Ishikawa (cell line): Measurements from ENCODE around the gene LRRC63.

Source experiments
- CEBPB ChIP-seq: IDR thresholded peaks from 2 replicates; pipeline ENCODE4 v1.6.1; 2012
- CREB1 ChIP-seq: IDR thresholded peaks from 2 replicates; pipeline ENCODE4 v1.6.1; 2012; ENCODE audit warnings: low read depth
- EGR1 ChIP-seq: IDR thresholded peaks from 2 replicates; pipeline ENCODE4 v1.6.1; 2012
- EP300 ChIP-seq: IDR thresholded peaks from 2 replicates; pipeline ENCODE4 v1.6.1; 2012; ENCODE audit warnings: borderline replicate concordance
- FOXM1 ChIP-seq: IDR thresholded peaks from 2 replicates; pipeline ENCODE4 v1.6.1; 2012; ENCODE audit warnings: low read depth, borderline replicate concordance
- NFIC ChIP-seq: IDR thresholded peaks from 2 replicates; pipeline ENCODE4 v1.6.1; 2012
- RAD21 ChIP-seq: IDR thresholded peaks from 2 replicates; pipeline ENCODE4 v1.6.1; 2012; ENCODE audit warnings: low read depth
- TAF1 ChIP-seq: IDR thresholded peaks from 2 replicates; pipeline ENCODE4 v1.6.1; 2012; ENCODE audit warnings: low read depth, mild to moderate bottlenecking
- TCF12 ChIP-seq: IDR thresholded peaks from 2 replicates; pipeline ENCODE4 v1.6.1; 2012; ENCODE audit warnings: low read depth
- TEAD4 ChIP-seq: IDR thresholded peaks from 2 replicates; pipeline ENCODE4 v1.6.1; 2012
- YY1 ChIP-seq: IDR thresholded peaks from 2 replicates; pipeline ENCODE4 v1.6.1; 2012; ENCODE audit warnings: low read depth
- ZBTB7A ChIP-seq: IDR thresholded peaks from 2 replicates; pipeline ENCODE4 v1.6.1; 2012; ENCODE audit warnings: low read depth
- TF ChIP-seq, protein P1 (sequence below): IDR thresholded peaks from 2 replicates; pipeline ENCODE4 v1.6.1; 2012
- TF ChIP-seq, protein P2 (sequence below): IDR thresholded peaks from 2 replicates; pipeline ENCODE4 v1.6.1; 2012; ENCODE audit warnings: low read depth, mild to moderate bottlenecking
- TF ChIP-seq, protein P3 (sequence below): IDR thresholded peaks from 2 replicates; pipeline ENCODE4 v1.6.1; 2012

Gene LRRC63

DNA sequence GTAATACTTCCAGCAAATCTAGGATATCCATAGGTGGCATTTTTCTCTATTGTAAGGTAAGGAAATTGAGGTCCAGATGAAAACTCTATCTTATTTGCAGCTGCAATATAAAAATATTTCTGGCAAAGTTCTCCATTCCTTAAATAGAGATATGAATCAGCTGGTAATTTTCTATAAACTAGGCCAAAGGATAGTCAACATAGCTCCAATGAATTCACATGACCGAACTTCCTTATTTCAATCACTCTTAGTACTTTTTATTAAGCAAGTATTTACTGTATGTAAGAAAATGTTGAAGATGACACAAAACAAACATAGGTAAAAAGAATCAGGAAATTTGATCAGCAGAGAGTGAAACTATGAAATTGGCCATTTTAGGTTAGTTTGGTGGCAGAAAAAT lies 16.7 kb upstream of the LRRC63 start:
- TF ChIP-seq, protein P1, sequence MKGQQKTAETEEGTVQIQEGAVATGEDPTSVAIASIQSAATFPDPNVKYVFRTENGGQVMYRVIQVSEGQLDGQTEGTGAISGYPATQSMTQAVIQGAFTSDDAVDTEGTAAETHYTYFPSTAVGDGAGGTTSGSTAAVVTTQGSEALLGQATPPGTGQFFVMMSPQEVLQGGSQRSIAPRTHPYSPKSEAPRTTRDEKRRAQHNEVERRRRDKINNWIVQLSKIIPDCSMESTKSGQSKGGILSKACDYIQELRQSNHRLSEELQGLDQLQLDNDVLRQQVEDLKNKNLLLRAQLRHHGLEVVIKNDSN = no peak
- TF ChIP-seq ZBTB7A (no peak), EGR1 (no peak), FOXM1 (no peak), CEBPB (no peak), CREB1 (no peak)

DNA sequence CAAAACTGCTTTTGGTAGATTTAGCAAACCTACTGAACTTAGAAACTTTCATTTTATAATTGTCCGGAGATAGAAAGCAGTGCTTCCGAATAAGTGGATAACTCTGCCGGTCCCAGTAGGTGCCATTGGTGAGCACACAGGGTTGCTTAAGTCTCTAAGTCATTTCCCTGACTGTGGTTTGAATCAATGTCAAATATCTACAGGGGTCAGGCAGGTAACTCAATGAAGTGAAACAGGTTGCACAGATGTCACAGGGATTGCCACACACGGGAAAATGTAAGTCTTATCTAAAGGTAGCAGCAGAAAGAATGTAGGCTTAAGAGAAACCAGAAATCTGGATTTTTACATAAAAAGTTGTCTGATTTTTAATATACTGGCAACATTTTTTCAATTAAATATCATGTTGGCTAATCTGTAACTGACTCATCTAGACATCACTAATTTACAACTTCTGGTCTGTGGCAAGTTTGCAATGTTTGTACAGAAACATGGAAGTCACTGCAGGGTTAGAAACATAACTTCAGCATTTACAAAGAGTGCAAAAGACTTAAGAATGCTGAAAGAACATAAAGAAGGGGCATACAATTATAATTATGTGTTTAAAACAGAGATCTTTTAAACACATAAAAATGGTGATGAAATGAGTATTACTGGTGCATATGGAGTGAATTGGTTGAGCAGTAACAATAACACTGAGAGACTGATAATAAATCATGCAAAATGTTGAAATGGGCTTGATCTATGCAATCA lies 14.3 kb upstream of the LRRC63 start:
- TF ChIP-seq NFIC (no peak), CEBPB (peak; percentile 72; the same call in 1 of the 2 replicates)

DNA sequence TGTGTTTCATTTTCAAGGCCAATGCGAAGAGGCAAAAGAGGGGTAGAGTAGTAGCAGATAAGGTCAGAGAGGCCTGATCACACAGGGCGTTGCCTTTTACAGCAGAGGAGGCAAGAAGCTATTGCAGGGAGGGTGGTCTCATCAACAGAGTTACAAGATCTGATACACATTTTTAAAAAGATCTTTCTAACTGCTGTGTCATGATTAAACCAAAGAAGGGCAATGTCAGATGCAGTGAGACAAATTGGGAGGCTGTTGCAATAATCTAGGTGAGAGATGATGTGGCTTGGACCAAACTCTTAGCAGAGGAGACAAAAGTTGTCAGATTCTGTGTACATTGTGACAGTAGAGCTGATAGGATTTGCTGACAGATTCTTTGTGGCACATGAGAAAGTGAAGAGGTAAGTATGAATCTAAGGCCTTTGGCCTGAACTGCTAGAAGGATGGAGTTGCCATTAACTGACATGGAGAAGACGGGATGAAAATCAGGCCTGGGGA lies 13.0 kb upstream of the LRRC63 start:
- TF ChIP-seq CEBPB (no peak), EP300 (no peak), TEAD4 (no peak), EGR1 (no peak), NFIC (no peak), YY1 (no peak), ZBTB7A (no peak), FOXM1 (no peak), TCF12 (no peak), TAF1 (no peak)
- TF ChIP-seq, protein P2, sequence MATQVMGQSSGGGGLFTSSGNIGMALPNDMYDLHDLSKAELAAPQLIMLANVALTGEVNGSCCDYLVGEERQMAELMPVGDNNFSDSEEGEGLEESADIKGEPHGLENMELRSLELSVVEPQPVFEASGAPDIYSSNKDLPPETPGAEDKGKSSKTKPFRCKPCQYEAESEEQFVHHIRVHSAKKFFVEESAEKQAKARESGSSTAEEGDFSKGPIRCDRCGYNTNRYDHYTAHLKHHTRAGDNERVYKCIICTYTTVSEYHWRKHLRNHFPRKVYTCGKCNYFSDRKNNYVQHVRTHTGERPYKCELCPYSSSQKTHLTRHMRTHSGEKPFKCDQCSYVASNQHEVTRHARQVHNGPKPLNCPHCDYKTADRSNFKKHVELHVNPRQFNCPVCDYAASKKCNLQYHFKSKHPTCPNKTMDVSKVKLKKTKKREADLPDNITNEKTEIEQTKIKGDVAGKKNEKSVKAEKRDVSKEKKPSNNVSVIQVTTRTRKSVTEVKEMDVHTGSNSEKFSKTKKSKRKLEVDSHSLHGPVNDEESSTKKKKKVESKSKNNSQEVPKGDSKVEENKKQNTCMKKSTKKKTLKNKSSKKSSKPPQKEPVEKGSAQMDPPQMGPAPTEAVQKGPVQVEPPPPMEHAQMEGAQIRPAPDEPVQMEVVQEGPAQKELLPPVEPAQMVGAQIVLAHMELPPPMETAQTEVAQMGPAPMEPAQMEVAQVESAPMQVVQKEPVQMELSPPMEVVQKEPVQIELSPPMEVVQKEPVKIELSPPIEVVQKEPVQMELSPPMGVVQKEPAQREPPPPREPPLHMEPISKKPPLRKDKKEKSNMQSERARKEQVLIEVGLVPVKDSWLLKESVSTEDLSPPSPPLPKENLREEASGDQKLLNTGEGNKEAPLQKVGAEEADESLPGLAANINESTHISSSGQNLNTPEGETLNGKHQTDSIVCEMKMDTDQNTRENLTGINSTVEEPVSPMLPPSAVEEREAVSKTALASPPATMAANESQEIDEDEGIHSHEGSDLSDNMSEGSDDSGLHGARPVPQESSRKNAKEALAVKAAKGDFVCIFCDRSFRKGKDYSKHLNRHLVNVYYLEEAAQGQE = no peak
- TF ChIP-seq, protein P3, sequence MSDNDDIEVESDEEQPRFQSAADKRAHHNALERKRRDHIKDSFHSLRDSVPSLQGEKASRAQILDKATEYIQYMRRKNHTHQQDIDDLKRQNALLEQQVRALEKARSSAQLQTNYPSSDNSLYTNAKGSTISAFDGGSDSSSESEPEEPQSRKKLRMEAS = no peak
- TF ChIP-seq, protein P1 = no peak

DNA sequence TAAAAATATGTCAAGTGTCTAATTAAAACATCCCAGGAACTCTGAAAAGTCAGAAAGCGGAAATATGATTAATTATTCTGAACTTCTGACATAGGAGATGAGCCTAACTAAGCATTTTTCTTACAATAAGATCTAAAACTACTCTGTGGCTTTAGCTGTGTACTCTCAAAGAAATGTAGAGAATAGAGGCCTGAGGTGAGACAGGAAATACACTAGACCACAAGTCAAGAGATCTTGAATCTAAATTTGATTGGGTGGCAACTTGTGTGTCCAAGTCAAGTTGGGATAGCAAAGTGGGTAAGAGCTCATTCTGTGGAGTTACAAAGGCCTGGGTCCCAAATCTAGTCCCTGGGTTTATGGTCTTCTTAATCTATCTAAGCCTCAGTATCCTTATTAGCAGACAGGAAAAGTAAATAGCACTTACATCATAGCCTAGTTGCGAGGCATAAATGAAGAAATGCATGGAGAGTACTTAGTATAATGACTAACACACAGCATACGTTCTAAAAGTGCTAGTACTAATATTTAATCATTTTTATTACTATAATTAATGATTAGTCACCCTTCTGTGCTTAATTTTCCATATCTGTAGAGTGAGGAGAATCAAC lies 9.4 kb upstream of the LRRC63 start:
- no peak for TF ChIP-seq TEAD4

DNA sequence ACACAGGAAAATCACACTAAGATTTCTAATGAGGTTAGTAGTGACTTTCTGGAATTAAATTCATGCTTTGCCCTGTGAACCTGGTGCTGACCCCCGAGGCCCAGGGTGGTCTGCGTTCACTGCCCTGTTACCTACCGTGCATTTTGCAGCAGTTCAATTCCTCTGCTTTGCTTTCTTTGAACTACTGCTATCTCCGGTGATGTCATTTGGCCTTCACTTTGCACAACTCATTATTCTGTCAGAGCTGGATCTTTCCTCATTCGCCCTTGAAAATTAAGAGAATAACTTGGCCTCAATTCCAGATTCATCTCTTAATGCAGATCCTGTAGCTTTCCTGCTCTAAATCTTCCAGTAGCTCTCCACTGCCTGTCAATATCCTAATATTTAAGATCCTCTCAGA lies 8.8 kb upstream of the LRRC63 start:
- no peak for TF ChIP-seq ZBTB7A
- TF ChIP-seq RAD21 = no peak
- no peak for TF ChIP-seq CEBPB
- no peak for TF ChIP-seq YY1
- TF ChIP-seq, protein P2 = no peak
- TF ChIP-seq EP300 = no peak
- TF ChIP-seq CREB1 = no peak
- no peak for TF ChIP-seq TAF1
- no peak for TF ChIP-seq TCF12
- TF ChIP-seq TEAD4 = no peak
- TF ChIP-seq, protein P1 = no peak
- TF ChIP-seq, protein P3 = no peak
- no peak for TF ChIP-seq NFIC
- TF ChIP-seq EGR1 = no peak

DNA sequence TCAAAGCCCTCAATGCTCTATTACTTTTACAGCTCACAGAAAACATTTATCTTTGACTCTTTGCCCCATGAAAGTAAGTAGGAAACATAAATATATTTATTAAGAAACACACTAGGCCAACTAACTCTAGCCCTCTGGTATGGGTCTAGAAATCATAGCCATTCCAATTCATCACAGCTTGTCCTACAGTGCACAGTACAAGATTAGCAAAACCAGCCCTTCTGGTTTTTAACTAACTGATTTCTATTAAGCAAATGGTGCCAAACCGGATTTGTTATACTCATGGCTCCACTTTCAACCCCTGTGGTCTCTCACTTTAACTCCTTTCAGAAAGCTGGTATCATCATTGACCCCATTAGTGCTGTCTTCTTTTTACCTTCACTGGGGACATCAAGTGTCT lies 5.6 kb upstream of the LRRC63 start:
- no peak for TF ChIP-seq YY1
- TF ChIP-seq, protein P2 = no peak
